ENCODE data around the gene RIIAD1.

Gene RIIAD1

DNA sequence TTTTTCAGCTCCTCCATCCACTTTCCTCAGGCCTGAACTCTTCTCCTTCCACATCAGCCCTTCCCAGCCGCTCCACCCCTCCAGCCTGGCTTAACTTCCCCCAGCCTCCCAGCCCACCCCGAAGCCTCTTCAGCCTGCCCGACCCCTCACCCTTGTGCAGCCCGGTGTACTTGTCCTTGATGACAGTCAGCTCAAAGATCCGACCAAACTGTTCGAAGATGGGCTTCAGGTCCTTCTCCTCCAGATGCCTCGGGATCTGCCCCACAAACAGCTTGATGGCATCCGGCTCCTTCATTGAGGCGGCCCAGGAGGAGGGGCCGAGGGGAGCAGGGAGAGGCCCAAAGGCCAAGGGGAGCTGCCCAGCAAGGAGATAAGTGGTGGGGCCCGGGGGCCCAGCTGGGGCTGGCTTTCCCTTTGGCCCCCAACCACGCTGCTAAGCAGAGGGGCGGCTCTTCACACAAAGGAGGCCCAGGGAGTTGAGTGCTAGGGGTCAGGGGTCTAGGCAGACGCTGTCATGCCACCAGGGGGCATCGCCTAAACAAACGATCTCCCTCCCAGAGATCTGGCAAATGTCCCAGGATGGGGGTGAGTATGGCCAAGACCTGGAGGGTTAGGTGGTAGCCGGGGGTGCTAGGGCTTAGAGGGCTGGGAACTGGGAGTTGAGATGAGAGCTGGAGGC, 5.5 kb upstream of the RIIAD1 start:
- no peak for DNase-seq (ENCODE audit: low read depth, low spot score)
- H3K4me3 ChIP-seq (ENCODE audit: low read depth, low read length), result no peak overlapping the region
- TF ChIP-seq, protein P1, sequence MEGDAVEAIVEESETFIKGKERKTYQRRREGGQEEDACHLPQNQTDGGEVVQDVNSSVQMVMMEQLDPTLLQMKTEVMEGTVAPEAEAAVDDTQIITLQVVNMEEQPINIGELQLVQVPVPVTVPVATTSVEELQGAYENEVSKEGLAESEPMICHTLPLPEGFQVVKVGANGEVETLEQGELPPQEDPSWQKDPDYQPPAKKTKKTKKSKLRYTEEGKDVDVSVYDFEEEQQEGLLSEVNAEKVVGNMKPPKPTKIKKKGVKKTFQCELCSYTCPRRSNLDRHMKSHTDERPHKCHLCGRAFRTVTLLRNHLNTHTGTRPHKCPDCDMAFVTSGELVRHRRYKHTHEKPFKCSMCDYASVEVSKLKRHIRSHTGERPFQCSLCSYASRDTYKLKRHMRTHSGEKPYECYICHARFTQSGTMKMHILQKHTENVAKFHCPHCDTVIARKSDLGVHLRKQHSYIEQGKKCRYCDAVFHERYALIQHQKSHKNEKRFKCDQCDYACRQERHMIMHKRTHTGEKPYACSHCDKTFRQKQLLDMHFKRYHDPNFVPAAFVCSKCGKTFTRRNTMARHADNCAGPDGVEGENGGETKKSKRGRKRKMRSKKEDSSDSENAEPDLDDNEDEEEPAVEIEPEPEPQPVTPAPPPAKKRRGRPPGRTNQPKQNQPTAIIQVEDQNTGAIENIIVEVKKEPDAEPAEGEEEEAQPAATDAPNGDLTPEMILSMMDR (IDR thresholded peaks at IDR 0.05; ENCODE audit: low read depth, low read length), result no peak
- in situ Hi-C loops (cut with HindIII; ENCODE audit: low sequenced_read_pairs), result no loop called here

DNA sequence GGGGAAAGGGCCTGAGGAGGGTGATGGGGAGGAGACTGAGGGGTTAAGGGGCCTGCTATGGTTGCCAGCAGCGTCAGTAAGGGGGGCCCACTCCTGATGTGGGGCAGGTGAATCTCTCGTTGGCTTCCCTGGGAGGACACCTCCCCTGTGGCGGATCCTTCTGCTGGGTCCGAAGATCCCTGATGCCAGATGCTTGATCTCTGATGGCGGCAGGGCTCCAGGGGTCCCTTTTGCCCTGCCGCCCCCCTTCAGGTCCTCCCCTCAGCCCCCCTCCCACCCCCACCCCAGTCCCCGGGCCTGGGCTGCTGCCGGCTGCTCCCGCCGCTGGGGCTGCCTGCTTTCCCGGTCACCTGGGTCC, 4.9 kb upstream of the RIIAD1 start:
- no peak for DNase-seq (ENCODE audit: low read depth, low spot score)
- TF ChIP-seq, protein P1 (IDR thresholded peaks at IDR 0.05; ENCODE audit: low read depth, low read length), result no peak
- no peak overlapping the region for H3K4me3 ChIP-seq (ENCODE audit: low read depth, low read length)
- in situ Hi-C loops (cut with HindIII; ENCODE audit: low sequenced_read_pairs), result no loop called here

DNA sequence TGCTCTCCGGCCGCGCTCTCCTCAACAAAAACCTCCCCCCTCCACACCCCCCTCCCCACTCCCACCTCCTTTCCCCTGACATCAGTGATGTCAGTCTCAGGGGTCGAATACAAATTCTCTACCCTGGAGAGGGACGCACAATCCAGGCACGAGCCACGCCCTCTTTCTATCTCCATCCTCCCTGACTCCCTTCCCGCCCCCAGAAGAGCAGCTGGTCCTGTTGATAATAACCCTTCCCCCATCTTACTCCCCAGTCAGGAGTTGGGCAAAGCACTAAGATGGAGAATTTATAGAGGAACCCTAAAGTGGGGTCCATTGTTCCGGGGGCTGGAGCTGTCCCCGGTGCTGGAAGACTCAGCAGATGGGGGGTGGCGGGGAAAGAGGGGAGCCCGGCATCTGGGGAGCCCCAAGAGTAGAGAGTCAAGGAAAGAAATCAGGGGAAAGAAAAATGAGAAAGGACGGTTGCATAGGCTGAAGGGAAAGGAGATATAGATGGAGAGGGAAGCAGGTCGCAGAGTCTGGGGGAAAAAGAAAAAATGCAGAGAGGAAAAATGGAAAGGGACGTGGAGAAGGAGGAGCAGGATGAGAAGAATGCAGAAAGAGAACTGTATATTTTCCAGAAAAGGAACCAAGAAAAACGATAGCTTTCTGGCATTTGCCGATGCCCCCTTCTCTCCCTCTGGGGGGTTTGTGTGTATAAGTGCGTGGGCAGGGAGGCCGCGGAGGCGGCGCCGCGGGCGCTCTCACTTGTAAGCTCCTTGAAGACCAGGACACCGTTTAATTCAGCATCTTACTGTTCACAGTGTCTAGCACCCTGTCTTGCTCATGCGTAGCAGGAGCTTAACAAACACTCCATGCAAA, 4.3 kb upstream of the RIIAD1 start, which contains the start of gene CELF3:
Gene CELF3, minus strand, starts transcription at position 33 of the 861 bp plus-strand sequence. CDS start 783 bp downstream, outside the sequence.
- TF ChIP-seq, protein P1 (IDR thresholded peaks at IDR 0.05; ENCODE audit: low read depth, low read length), result no peak
- no peak within 1 kb of the TSS for H3K4me3 ChIP-seq (ENCODE audit: low read depth, low read length)
- in situ Hi-C loops (cut with HindIII; ENCODE audit: low sequenced_read_pairs), result no loop called here
- no peak for DNase-seq (ENCODE audit: low read depth, low spot score)

DNA sequence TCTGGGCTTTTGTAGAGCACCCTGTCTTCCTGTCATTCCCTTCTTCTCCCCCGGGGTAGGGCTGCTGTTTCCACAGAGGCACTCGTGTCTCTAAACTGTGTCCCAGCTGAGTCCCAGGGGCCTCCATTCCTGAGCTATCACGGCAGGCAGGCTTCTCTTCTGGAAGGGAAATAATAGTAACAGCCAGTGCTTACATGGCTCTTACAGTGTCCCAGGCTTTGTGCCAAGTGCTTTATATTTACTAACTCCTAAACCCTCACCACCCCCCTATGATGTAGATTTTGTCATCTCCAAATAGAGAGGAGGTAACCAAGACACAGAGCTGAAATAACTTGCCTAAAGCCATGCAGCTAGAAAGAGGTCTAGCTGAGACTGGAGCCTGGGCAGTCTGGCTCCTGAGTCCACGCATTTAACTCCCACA, 3.3 kb upstream of the RIIAD1 start:
- no peak for DNase-seq (ENCODE audit: low read depth, low spot score)
- H3K4me3 ChIP-seq (ENCODE audit: low read depth, low read length), result no peak overlapping the region
- in situ Hi-C loops (cut with HindIII; ENCODE audit: low sequenced_read_pairs), result no loop called here
- TF ChIP-seq, protein P1 (IDR thresholded peaks at IDR 0.05; ENCODE audit: low read depth, low read length), result no peak

DNA sequence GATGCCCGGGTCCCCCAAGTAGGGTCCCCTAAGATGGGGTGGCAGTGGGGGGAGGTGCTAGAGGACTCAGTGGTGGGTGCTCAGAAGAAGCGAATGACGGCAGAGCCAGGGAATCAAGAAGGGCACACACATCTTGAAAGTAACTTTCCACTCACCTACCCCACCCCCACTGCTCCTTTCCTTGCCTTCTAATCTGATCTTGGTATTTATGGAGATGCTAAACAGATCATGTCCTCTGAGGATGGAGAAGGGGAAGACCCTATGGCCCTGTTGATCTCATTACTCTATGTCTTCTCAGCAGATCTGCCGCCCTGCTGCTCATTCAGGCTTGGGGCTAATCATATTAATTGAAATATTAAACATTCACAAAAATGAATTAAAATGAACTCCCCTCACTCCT, 2.7 kb upstream of the RIIAD1 start:
- H3K4me3 ChIP-seq (ENCODE audit: low read depth, low read length), result no peak overlapping the region
- no peak for DNase-seq (ENCODE audit: low read depth, low spot score)
- in situ Hi-C loops (cut with HindIII; ENCODE audit: low sequenced_read_pairs), result no loop called here
- TF ChIP-seq, protein P1 (IDR thresholded peaks at IDR 0.05; ENCODE audit: low read depth, low read length), result no peak

DNA sequence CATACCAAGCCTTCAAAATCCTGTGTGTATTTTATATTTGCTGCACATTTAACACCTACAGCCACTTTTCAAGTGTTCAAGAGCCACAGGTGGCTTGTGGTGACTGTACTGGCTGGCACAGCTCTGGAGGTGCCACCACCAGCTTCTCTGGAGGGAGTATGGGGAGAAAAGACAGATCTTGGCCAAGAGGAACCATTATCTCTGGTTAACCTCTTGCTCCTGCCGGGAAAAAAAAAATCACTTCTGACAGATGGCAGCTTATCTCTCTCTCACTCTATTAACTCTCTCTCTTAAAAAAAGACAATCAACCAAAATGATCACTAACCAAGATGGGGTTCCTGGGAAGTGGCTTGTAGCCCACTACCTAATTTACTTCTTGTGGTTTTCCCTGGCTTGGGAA, 1.2 kb upstream of the RIIAD1 start:
- TF ChIP-seq, protein P1 (IDR thresholded peaks at IDR 0.05; ENCODE audit: low read depth, low read length), result no peak
- in situ Hi-C loops (cut with HindIII; ENCODE audit: low sequenced_read_pairs), result no loop called here
- no peak overlapping the region for H3K4me3 ChIP-seq (ENCODE audit: low read depth, low read length)
- DNase-seq (ENCODE audit: low read depth, low spot score), result no peak

Measured in astrocyte of the spinal cord (primary cell).